Activated naive CD8-positive, alpha-beta T cell treated with anti-CD3 and anti-CD28 coated beads, Interleukin-2, amount 50 U/mL, for 24 hours (primary cell): ENCODE data around the gene GBE1.

Experiments
- ATAC-seq: fragments of 150-1000 bp; cut with Tn5 transposase; one replicate; pipeline ENCODE4 v1.10.0; 2021
- DNase-seq: peaks from one replicate; pipeline ENCODE4 v3.0.0; 2021
- H3K27ac Mint-ChIP-seq: one replicate; pipeline ENCODE4 v1.8.0; 2021; ENCODE audit warnings: mild to moderate bottlenecking, mixed read lengths
- H3K27me3 Mint-ChIP-seq: one replicate; pipeline ENCODE4 v1.8.0; 2021; ENCODE audit warnings: mixed read lengths
- H3K36me3 Mint-ChIP-seq: one replicate; pipeline ENCODE4 v1.8.0; 2021; ENCODE audit warnings: low read depth, mixed read lengths
- H3K4me1 Mint-ChIP-seq: one replicate; pipeline ENCODE4 v1.8.0; 2021; ENCODE audit warnings: mixed read lengths
- H3K4me3 Mint-ChIP-seq: one replicate; pipeline ENCODE4 v1.8.0; 2021; ENCODE audit warnings: mild to moderate bottlenecking, moderate library complexity, mixed read lengths
- H3K9me3 Mint-ChIP-seq: one replicate; pipeline ENCODE4 v1.8.0; 2021; ENCODE audit warnings: mixed read lengths

The GBE1 gene

DNA sequence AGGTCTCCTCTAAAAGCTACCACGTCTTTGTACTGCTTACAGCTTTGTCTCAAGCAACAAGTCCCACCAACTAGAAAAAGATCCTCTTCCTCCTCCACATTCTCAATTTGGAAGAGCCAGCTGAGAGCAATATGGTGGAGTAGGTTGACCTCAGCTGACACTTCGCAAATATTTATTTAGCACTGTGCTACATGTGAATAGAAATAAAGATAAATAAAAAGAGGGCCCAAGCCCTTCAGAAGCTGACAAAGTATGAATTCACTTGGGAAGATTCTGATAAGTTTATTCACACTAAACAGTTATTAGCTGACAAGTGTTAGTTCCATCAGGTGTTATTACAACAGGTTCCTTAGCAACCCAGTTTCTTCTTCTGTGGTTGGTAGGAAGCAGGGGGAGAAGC lies 310.3 kb downstream of the GBE1 start:
- H3K4me1 Mint-ChIP-seq, result no peaks in the 10 kb centered on the region
- H3K27ac Mint-ChIP-seq, result no peak overlapping the region
- no peak overlapping the region for H3K4me3 Mint-ChIP-seq
- DNase-seq (no peak), ATAC-seq (no peak)
- no peaks in the 10 kb centered on the region for H3K36me3 Mint-ChIP-seq
- no peaks in the 10 kb centered on the region for H3K9me3 Mint-ChIP-seq
- H3K27me3 Mint-ChIP-seq, result no peaks in the 10 kb centered on the region

DNA sequence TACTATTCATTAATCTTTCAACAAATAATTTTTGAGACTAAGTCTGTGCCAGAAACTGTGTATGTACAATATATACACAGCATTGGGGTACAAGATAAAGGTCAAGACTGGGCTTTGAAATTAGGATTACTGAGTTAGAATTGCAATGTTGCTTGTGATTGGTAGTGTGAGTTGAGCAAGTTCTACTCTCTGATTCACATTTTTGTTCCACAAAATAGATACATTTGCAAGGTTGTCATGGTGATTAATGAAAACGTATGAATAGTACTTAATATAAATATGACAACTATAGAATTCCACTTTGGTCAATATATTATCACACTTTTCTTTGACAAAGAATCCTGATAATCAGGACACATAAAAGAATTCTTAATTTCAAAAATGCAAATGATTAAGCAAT lies 314.6 kb downstream of the GBE1 start:
- ATAC-seq, result no peak
- DNase-seq, result no peak
- no peak overlapping the region for H3K4me3 Mint-ChIP-seq

DNA sequence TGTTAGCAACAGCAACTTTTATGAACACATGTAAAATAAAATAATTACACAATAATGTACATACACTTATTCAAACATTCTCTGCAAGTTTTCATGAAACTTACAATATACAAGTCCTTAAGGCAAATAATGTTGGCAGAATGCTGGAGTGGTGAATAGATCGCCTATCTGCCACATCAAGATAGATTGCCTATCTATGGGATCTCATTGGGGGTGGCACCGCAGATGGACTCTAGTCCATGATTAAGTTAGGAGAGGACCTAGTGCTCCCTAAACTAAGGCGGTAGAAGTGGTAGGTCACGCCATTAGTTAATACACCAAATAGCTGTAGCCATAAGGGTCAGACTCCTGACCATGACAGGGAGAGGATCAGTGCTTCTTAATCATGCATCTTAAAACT lies 315.7 kb downstream of the GBE1 start:
- no peak for DNase-seq
- H3K27ac Mint-ChIP-seq, result no peak overlapping the region
- no peaks in the 10 kb centered on the region for H3K27me3 Mint-ChIP-seq
- no peak overlapping the region for H3K4me3 Mint-ChIP-seq
- ATAC-seq, result no peak
- no peaks in the 10 kb centered on the region for H3K36me3 Mint-ChIP-seq
- peaks cover 3% of the 10 kb centered on the region for H3K9me3 Mint-ChIP-seq
- no peaks in the 10 kb centered on the region for H3K4me1 Mint-ChIP-seq

More for the DNA sequence above, 314.6 kb downstream of the GBE1 start:
- Mint-ChIP-seq H3K4me1 (no peaks in the 10 kb centered on the region), H3K27ac (no peak overlapping the region), H3K9me3 (peaks cover 3% of the 10 kb centered on the region), H3K36me3 (no peaks in the 10 kb centered on the region), H3K27me3 (no peaks in the 10 kb centered on the region)

DNA sequence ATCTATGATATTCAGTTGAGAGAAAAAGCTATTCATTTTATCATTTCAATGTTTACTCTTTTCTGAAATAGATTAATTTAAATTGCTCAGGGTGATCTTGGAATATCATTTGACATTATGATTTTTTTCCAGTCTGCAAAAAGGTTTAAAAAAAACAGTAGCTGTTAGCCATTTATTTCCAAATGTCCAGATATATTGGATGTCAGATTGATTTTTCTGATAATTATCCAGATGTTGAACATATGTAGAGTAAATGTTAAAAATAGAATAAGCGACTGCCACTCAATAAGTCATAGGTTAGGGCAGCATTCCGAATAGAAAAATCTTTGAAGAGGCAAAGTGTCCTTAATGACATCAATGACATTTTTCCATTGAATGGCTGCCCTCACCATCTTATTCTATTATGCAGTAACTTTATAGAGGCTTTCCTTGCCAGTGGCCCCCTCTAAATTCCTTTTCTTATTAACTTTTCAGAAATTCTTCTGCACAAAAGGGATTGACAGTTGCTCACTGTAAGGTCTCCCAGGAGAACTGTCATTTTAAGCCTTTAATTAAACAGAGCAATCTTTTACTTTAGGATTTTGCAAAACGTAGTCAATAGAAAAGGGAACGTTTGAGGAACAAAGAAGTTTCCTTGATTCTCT lies 316.5 kb downstream of the GBE1 start:
- no peaks in the 10 kb centered on the region for H3K27me3 Mint-ChIP-seq
- no peaks in the 10 kb centered on the region for H3K36me3 Mint-ChIP-seq
- ATAC-seq, result no peak

DNA sequence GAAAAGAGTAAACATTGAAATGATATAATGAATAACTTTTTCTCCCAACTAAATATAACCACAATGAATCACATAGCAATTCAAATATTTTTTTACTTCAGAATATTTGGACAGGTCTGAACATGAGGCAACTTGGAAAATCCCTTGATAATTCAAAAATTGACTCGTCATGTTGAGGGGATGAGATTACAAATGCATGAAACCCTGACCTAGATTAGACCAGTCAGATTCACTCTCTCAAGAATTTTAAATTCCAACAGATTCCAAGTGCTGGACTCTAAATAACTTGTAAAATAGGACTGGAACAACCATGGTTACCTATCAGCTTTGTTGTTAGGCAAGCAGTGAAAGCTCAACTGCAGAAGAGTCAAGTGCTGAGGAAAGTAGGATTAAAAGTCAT lies 317.5 kb downstream of the GBE1 start:
- DNase-seq, result no peak
- no peaks in the 10 kb centered on the region for H3K27me3 Mint-ChIP-seq
- no peak for ATAC-seq
- peaks cover 3% of the 10 kb centered on the region for H3K9me3 Mint-ChIP-seq
- no peak overlapping the region for H3K27ac Mint-ChIP-seq
- no peaks in the 10 kb centered on the region for H3K4me1 Mint-ChIP-seq
- H3K4me3 Mint-ChIP-seq, result no peak overlapping the region
- H3K36me3 Mint-ChIP-seq, result no peaks in the 10 kb centered on the region

More for the DNA sequence above, 316.5 kb downstream of the GBE1 start:
- DNase-seq, result no peak
- Mint-ChIP-seq H3K27ac (no peak overlapping the region), H3K4me3 (no peak overlapping the region), H3K4me1 (no peaks in the 10 kb centered on the region), H3K9me3 (peaks cover 3% of the 10 kb centered on the region)

DNA sequence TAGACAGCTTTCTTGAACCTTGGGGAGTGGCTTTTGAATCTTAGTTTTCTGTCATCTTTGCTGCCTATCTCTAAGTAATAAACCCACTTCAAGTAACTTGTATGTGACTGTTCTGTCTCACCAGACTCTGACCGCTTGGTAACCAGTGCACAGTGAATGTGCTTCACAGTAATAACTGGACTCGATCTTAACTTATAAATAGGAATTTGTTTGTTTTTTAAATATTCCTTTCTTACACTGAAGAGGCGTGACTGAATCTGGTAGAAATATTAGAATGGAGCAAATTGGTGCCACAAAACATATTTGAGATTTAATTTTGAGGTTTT lies 318.0 kb downstream of the GBE1 start:
- no peaks in the 10 kb centered on the region for H3K36me3 Mint-ChIP-seq
- H3K27me3 Mint-ChIP-seq, result no peaks in the 10 kb centered on the region

DNA sequence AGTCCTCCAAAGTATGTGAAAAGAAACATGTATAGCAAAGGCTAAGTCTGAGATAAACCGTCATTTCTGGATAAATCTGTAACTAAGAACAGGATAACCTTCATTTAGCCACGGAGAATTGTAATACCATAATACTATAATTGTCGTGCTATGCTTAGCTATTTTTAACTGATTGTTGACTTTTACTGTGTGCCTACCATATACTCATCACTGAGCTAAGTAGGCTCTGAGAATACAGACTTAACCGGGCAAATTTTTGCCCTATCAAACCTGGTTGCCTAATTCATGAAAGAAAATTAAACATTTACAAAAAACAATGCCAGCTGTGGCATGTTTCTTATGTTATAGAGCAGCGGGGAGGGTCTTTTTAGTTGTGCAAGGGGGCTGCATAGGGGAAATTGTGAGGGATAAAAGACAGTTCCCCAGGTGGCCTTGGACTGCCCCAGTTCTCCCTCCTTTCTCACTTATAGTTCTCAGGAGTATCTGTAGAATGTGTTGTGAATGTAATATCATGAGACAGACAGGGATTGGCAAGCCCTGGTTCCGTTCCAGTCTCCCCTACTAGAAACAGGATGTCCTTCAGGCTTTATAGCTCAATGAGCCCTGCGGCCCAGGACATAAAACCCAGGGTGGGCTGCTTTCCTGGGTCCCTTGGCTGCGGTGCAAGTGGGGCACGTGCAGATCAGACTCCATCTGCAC lies 318.5 kb downstream of the GBE1 start:
- Mint-ChIP-seq H3K9me3 (peaks cover 3% of the 10 kb centered on the region), H3K36me3 (no peaks in the 10 kb centered on the region), H3K27ac (no peak overlapping the region), H3K4me1 (no peaks in the 10 kb centered on the region), H3K4me3 (no peak overlapping the region), H3K27me3 (no peaks in the 10 kb centered on the region)
- ATAC-seq (no peak), DNase-seq (no peak)

More for the DNA sequence above, 318.0 kb downstream of the GBE1 start:
- no peak overlapping the region for H3K27ac Mint-ChIP-seq
- no peaks in the 10 kb centered on the region for H3K4me1 Mint-ChIP-seq
- peaks cover 3% of the 10 kb centered on the region for H3K9me3 Mint-ChIP-seq
- ATAC-seq (no peak), DNase-seq (no peak)
- H3K4me3 Mint-ChIP-seq, result no peak overlapping the region

DNA sequence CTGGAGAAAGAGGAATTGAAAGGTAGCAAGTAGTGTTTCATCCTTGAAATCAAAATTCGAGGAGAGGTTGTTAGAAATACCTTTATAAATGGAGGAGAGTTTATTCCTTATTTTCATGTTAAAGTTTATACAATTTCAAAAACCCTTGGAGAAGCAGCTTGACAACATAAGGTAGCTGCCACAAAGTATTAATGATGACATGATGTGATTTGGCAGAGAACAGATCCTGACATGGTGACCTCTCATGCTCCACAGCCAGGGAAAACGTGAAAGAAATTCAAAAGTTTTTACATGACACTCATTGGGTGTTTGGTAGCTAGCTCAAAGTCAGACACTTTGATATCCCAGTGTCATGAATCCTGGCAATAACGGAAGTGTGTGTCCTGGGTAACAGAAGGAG lies 320.8 kb downstream of the GBE1 start:
- no peak overlapping the region for H3K27ac Mint-ChIP-seq
- no peaks in the 10 kb centered on the region for H3K36me3 Mint-ChIP-seq
- H3K4me1 Mint-ChIP-seq, result no peaks in the 10 kb centered on the region
- H3K4me3 Mint-ChIP-seq, result no peak overlapping the region
- peaks cover under 1% of the 10 kb centered on the region for H3K9me3 Mint-ChIP-seq
- ATAC-seq, result no peak
- DNase-seq, result no peak
- no peaks in the 10 kb centered on the region for H3K27me3 Mint-ChIP-seq
